ENCODE results near the gene ANLN. TPM values are rescaled to one million over a fixed set of nuclear protein-coding genes. Genes with fewer than 3 reads are reported as not detected.

Gene ANLN
- total RNA-seq, 1 donor from 2014 or later, result 0.73 TPM

- TF ChIP-seq CTCF (IDR thresholded peaks at IDR 0.05), result no peak
- CTCF ChIA-PET, result interaction anchor here (2.4 to 3.9 kb wide), 3 partner anchors 14 to 759 kb away, joined by 7 to 68 read pairs (median 18); no protein-coding TSS in a partner anchor
- ATAC-seq (ENCODE audit: low read depth), result no peak
- Mint-ChIP-seq H3K4me1 (no peaks in the 10 kb centered on the region), H3K9me3 (no peaks in the 10 kb centered on the region), H3K27me3 (no peaks in the 10 kb centered on the region), H3K36me3 (ENCODE audit: low read depth) (no peaks in the 10 kb centered on the region), H3K4me3 (no peak overlapping the region), H3K27ac (no peak overlapping the region)
- DNase-seq, result no peak
- intact Hi-C loops (cut with micrococcal nuclease), result no loop called here
- POLR2A ChIA-PET, result no interaction called here
Observed at GRCh38 chr7:36439624-36440023, 50.0 kb downstream of the ANLN start.

GRCh38 chr7:36440880-36441279 lies 51.2 kb downstream of the ANLN start:
- H3K4me3 Mint-ChIP-seq, result no peak overlapping the region
- H3K27ac Mint-ChIP-seq, result no peak overlapping the region
- CTCF ChIA-PET, result interaction anchor here (0.7 to 3.9 kb wide), 14 partner anchors 9 to 764 kb away, joined by 3 to 68 read pairs (median 4); no protein-coding TSS in a partner anchor
- ATAC-seq (ENCODE audit: low read depth), result no peak
- intact Hi-C loops (cut with micrococcal nuclease), result loop anchor here (1.0 kb wide), 2 partner anchors 741 to 760 kb away; no protein-coding TSS in a partner anchor
- DNase-seq, result no peak
- H3K36me3 Mint-ChIP-seq (ENCODE audit: low read depth), result no peaks in the 10 kb centered on the region
- no peaks in the 10 kb centered on the region for H3K27me3 Mint-ChIP-seq
- no peaks in the 10 kb centered on the region for H3K9me3 Mint-ChIP-seq
- H3K4me1 Mint-ChIP-seq, result no peaks in the 10 kb centered on the region
- no peak for TF ChIP-seq CTCF (IDR thresholded peaks at IDR 0.05)
- POLR2A ChIA-PET, result interaction anchor here (0.9 kb wide), 1 partner anchor 755 kb away, joined by 3 read pairs; no protein-coding TSS in a partner anchor

- intact Hi-C loops (cut with micrococcal nuclease), result loop anchor here (1.0 kb wide), 2 partner anchors 741 to 760 kb away; no protein-coding TSS in a partner anchor
- ChIA-PET CTCF (interaction anchor here (0.7 to 3.9 kb wide), 15 partner anchors 9 to 764 kb away, joined by 3 to 68 read pairs (median 4); no protein-coding TSS in a partner anchor), POLR2A (interaction anchor here (0.9 kb wide), 1 partner anchor 755 kb away, joined by 3 read pairs; no protein-coding TSS in a partner anchor)
- ATAC-seq (ENCODE audit: low read depth), result no peak
- Mint-ChIP-seq H3K9me3 (no peaks in the 10 kb centered on the region), H3K4me3 (no peak overlapping the region), H3K27me3 (no peaks in the 10 kb centered on the region), H3K36me3 (ENCODE audit: low read depth) (no peaks in the 10 kb centered on the region), H3K4me1 (no peaks in the 10 kb centered on the region), H3K27ac (no peak overlapping the region)
- DNase-seq, result no peak
- no peak for TF ChIP-seq CTCF (IDR thresholded peaks at IDR 0.05)
Observed at GRCh38 chr7:36441344-36442022, 51.8 kb downstream of the ANLN start.

GRCh38 chr7:36448781-36449379 lies 59.2 kb downstream of the ANLN start:
- ATAC-seq (ENCODE audit: low read depth), result no peak
- intact Hi-C loops (cut with micrococcal nuclease), result no loop called here
- no peak for DNase-seq
- ChIA-PET CTCF (no interaction called here), POLR2A (no interaction called here)
- Mint-ChIP-seq H3K9me3 (no peaks in the 10 kb centered on the region), H3K4me3 (no peak overlapping the region), H3K4me1 (no peaks in the 10 kb centered on the region), H3K36me3 (ENCODE audit: low read depth) (no peaks in the 10 kb centered on the region), H3K27ac (no peak overlapping the region), H3K27me3 (no peaks in the 10 kb centered on the region)
- no peak for TF ChIP-seq CTCF (IDR thresholded peaks at IDR 0.05)

GRCh38 chr7:36449685-36450084 lies 60.0 kb downstream of the ANLN start:
- Mint-ChIP-seq H3K27ac (no peak overlapping the region), H3K9me3 (no peaks in the 10 kb centered on the region), H3K4me3 (no peak overlapping the region), H3K4me1 (no peaks in the 10 kb centered on the region), H3K27me3 (no peaks in the 10 kb centered on the region), H3K36me3 (ENCODE audit: low read depth) (no peaks in the 10 kb centered on the region)
- ATAC-seq (ENCODE audit: low read depth) (no peak), DNase-seq (no peak)
- CTCF ChIA-PET, result no interaction called here
- intact Hi-C loops (cut with micrococcal nuclease), result no loop called here
- TF ChIP-seq CTCF (IDR thresholded peaks at IDR 0.05), result no peak
- POLR2A ChIA-PET, result no interaction called here

All from activated B cell treated with CpG ODN at 0.5 μM for 24 hours (primary cell).